GM19238 (cell line): ENCODE measurements around the gene SEPTIN7.

Experiments
- DNase-seq: peaks from one replicate; pipeline ENCODE4 v3.0.0; 2011; ENCODE audit warnings: low spot score; ENCODE audit not compliant: insufficient read length

The SEPTIN7 gene

GRCh38 chr7:35831208-35831607 is 30.4 kb downstream of the SEPTIN7 start:
- no peak for DNase-seq

- DNase-seq: no peak
These were observed 39.3 kb downstream of the SEPTIN7 start for GRCh38 chr7:35839860-35840854.

GRCh38 chr7:35846816-35847412 is 46.1 kb downstream of the SEPTIN7 start:
- DNase-seq: no peak

GRCh38 chr7:35848725-35849124 is 47.9 kb downstream of the SEPTIN7 start:
- DNase-seq: no peak

GRCh38 chr7:35849158-35849831 is 48.4 kb downstream of the SEPTIN7 start:
- no peak for DNase-seq

GRCh38 chr7:35849954-35850353 is 49.1 kb downstream of the SEPTIN7 start:
- no peak for DNase-seq
